Left ventricle myocardium inferior (tissue), 1 donor: ENCODE data around the gene HARBI1. TPM values are rescaled to one million over a fixed set of nuclear protein-coding genes. Genes with fewer than 3 reads are reported as not detected.

ENCODE experiments used
- DNase-seq: peaks from one replicate; pipeline ENCODE4 v3.0.0-alpha.2; 2020
- H3K27ac ChIP-seq: fragments of 200-600 bp; replicated peaks from 2 replicates; pipeline ENCODE4 v1.8.0; 2021
- H3K27me3 ChIP-seq: fragments of 200-600 bp; 2 replicates; pipeline ENCODE4 v1.8.0; 2021; ENCODE audit warnings: low read depth
- H3K36me3 ChIP-seq: fragments of 200-600 bp; 2 replicates; pipeline ENCODE4 v1.8.0; 2021
- H3K4me1 ChIP-seq: fragments of 200-600 bp; 2 replicates; pipeline ENCODE4 v1.8.0; 2021
- H3K4me3 ChIP-seq: fragments of 200-600 bp; 2 replicates; pipeline ENCODE4 v1.8.0; 2021; ENCODE audit warnings: mild to moderate bottlenecking, moderate library complexity
- H3K9me3 ChIP-seq: fragments of 200-600 bp; replicated peaks from 2 replicates; pipeline ENCODE4 v1.8.0; 2021
- CTCF ChIP-seq: fragments of 200-600 bp; IDR thresholded peaks from 2 replicates; pipeline ENCODE4 v1.8.0; 2021; ENCODE audit warnings: antibody characterized with exemption, mild to moderate bottlenecking, borderline replicate concordance
- intact Hi-C: fragments of 100-400 bp; cut with micrococcal nuclease; formaldehyde crosslinking; loops from one replicate; pipeline ENCODE4 v1.11.0; 2022
- total RNA-seq: library from RNA; stranded (reverse); fragmentation: NEBNext Ultra II Directional; extraction: Animal tissue kit (Norgen Biotek cat#: 25700); gene quantifications from one replicate; pipeline ENCODE4 v1.2.1, GENCODE V29; 2021
- donor health status: DM: no; HTN: yes; CAD: no; lungs with severe emphysema.

Gene HARBI1
- total RNA-seq, 1 donor from 2014 or later: 4.8 TPM

DNA sequence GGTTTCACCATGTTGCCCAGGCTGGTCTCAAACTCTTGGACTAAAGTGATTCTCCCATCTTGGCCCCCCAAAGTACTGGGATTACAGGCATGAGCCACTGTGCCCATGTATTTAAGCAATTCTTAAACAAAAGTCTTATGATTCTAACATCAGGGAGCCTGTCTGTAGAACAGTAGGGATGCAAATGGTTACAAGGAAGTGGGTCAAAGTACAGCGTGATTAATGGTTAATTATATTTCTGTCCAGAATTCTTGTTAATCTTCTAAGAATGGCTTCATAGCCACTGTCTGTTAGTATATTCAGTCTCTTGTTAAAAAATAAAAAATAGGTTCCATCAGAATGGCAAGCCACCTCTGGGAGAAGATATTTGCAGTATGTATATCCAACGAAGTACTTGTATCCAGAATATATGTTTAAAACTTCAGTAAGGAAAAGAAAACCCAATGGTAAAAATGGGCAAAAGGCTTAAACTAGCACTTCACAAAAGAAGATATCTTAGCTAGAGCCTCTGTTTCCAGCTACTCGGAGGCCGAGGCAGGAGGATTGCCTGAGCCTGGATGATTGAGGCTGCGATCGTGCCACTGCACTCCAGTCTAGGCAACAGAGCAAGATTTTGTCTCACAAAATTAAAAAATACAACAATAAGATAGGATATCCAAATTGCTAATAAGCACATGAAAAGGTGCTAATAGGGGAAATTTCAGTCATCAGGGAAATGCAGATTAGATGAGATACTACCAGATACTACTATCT lies 23.2 kb upstream of the HARBI1 start:
- DNase-seq: no peak
- Histone ChIP-seq H3K4me1 (no peaks in the 10 kb centered on the region), H3K27me3 (no peaks in the 10 kb centered on the region), H3K27ac (no peak overlapping the region), H3K9me3 (no peaks in the 10 kb centered on the region), H3K36me3 (peaks cover 43% of the 10 kb centered on the region), H3K4me3 (no peak overlapping the region)
- intact Hi-C loops: no loop called here
- TF ChIP-seq CTCF: no peak

GRCh38 chr11:46639197-46639839 lies 22.3 kb upstream of the HARBI1 start:
- peaks cover 36% of the 10 kb centered on the region for H3K36me3 ChIP-seq
- H3K4me1 ChIP-seq: no peaks in the 10 kb centered on the region
- H3K9me3 ChIP-seq: no peaks in the 10 kb centered on the region
- no peaks in the 10 kb centered on the region for H3K27me3 ChIP-seq
- intact Hi-C loops: no loop called here
- H3K4me3 ChIP-seq: no peak overlapping the region
- no peak overlapping the region for H3K27ac ChIP-seq
- DNase-seq: no peak
- no peak for TF ChIP-seq CTCF

GRCh38 chr11:46637546-46637945 lies 20.5 kb upstream of the HARBI1 start:
- intact Hi-C loops: no loop called here
- DNase-seq: no peak
- no peak overlapping the region for H3K4me3 ChIP-seq
- H3K27me3 ChIP-seq: no peaks in the 10 kb centered on the region
- no peaks in the 10 kb centered on the region for H3K4me1 ChIP-seq
- H3K9me3 ChIP-seq: no peaks in the 10 kb centered on the region
- no peak for TF ChIP-seq CTCF
- no peak overlapping the region for H3K27ac ChIP-seq
- peaks cover 31% of the 10 kb centered on the region for H3K36me3 ChIP-seq

DNA sequence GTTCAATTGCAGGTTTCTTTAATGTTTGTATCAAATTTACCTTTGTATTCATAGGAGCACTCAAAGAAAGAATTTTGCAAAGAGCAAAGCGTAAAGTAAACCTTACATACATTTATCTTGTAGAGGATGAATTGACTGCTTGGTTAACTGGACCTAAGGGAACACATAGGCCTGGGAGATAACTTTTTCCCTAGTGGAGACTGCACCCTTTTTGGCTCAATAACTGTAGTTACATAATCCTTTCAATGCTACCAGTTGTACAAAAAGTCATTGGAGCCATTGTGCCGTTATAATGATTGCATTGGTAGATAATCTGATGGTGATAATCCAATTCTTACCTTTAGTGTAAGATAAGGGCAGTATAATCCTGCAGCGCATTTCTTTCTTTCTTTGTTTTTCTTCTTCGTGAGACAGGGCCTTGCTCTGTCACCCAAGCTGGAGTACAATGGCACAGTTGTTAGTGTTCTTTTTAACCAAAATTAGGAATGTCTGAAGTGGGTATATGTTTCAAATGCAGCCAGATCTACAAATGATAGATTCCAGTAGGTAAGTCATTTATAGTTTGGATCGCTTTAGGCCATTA lies 18.6 kb upstream of the HARBI1 start:
- intact Hi-C loops: no loop called here
- Histone ChIP-seq H3K4me3 (no peak overlapping the region), H3K36me3 (peaks cover 32% of the 10 kb centered on the region), H3K27me3 (no peaks in the 10 kb centered on the region), H3K9me3 (no peaks in the 10 kb centered on the region), H3K4me1 (no peaks in the 10 kb centered on the region), H3K27ac (no peak overlapping the region)
- TF ChIP-seq CTCF: no peak
- DNase-seq: no peak

DNA sequence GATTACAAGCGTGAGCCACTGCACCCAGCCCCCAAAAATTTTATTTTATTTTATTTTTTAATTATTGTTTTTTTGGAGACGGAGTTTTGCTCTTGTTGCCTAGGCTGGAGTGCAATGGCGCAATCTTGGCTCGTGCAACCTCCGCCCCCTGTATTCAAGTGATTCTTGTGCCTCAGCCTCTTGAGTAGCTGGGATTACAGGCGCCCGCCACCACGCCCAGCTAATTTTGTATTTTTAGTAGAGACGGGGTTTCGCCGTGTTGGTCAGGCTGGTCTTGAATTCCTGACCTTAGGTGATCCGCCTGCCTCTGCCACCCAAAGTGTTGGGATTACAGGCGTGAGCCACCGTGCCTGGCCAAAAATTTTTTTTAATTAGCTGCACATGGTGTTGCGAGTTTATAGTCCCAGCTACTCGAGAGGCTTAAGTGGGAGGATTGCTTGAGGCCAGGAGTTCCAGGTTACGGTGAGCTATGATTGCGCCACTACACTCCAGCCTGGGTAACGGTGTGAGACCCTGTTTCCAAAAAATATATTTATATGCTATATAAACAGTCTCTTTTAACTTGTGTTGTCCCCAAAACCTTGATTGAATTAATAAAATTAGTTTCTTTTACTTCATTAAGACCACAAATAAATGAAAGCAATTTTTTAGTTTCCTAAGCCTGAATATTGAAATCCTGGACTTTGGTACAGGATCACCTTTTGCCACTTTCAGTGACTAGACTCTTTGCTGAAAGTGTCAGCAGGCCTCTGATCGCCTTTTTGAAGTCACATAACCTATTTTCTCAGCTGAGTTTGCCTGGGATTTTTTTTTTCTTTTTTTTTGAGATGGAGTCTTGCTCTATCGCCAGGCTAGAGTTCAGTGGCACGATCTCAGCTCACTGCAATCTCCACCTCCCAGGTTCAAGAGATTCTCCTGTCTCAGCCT lies 16.5 kb upstream of the HARBI1 start:
- Histone ChIP-seq H3K27ac (no peak overlapping the region), H3K36me3 (peaks cover 34% of the 10 kb centered on the region), H3K9me3 (no peaks in the 10 kb centered on the region), H3K27me3 (no peaks in the 10 kb centered on the region), H3K4me1 (peaks cover 6% of the 10 kb centered on the region), H3K4me3 (no peak overlapping the region)
- TF ChIP-seq CTCF: no peak
- intact Hi-C loops: no loop called here
- DNase-seq: no peak
